Measurements from ENCODE around the gene HSDL1.

Gene HSDL1

GRCh38 chr16:84161037-84161436, 16.1 kb upstream of the HSDL1 start:
- no peak overlapping the region for H3K4me3 ChIP-seq (ENCODE audit: low read depth, low read length)
- TF ChIP-seq CTCF (IDR thresholded peaks at IDR 0.05; ENCODE audit: insufficient read depth, low read depth, low read length, missing control alignments) = no peak
- no peak for DNase-seq (ENCODE audit: low read depth)

GRCh38 chr16:84159800-84160199, 14.8 kb upstream of the HSDL1 start:
- H3K4me3 ChIP-seq (ENCODE audit: low read depth, low read length) = no peak overlapping the region
- no peak for TF ChIP-seq CTCF (IDR thresholded peaks at IDR 0.05; ENCODE audit: insufficient read depth, low read depth, low read length, missing control alignments)
- DNase-seq (ENCODE audit: low read depth) = no peak

GRCh38 chr16:84159007-84159406, 14.0 kb upstream of the HSDL1 start:
- TF ChIP-seq CTCF (IDR thresholded peaks at IDR 0.05; ENCODE audit: insufficient read depth, low read depth, low read length, missing control alignments) = no peak
- no peak for DNase-seq (ENCODE audit: low read depth)

GRCh38 chr16:84156342-84156784, 11.4 kb upstream of the HSDL1 start:
- H3K4me3 ChIP-seq (ENCODE audit: low read depth, low read length) = no peak overlapping the region
- no peak for TF ChIP-seq CTCF (IDR thresholded peaks at IDR 0.05; ENCODE audit: insufficient read depth, low read depth, low read length, missing control alignments)
- DNase-seq (ENCODE audit: low read depth) = no peak

More at GRCh38 chr16:84159007-84159406, 14.0 kb upstream of the HSDL1 start:
- H3K4me3 ChIP-seq (ENCODE audit: low read depth, low read length) = no peak overlapping the region

- H3K4me3 ChIP-seq (ENCODE audit: low read depth, low read length) = no peak overlapping the region
- DNase-seq (ENCODE audit: low read depth) = no peak
- TF ChIP-seq CTCF (IDR thresholded peaks at IDR 0.05; ENCODE audit: insufficient read depth, low read depth, low read length, missing control alignments) = no peak
These were observed 10.8 kb upstream of the HSDL1 start for GRCh38 chr16:84155771-84156170.

GRCh38 chr16:84155226-84155625, 10.2 kb upstream of the HSDL1 start:
- TF ChIP-seq CTCF (IDR thresholded peaks at IDR 0.05; ENCODE audit: insufficient read depth, low read depth, low read length, missing control alignments) = no peak
- no peak for DNase-seq (ENCODE audit: low read depth)
- no peak overlapping the region for H3K4me3 ChIP-seq (ENCODE audit: low read depth, low read length)

GRCh38 chr16:84153660-84154214, 8.8 kb upstream of the HSDL1 start:
- H3K4me3 ChIP-seq (ENCODE audit: low read depth, low read length) = no peak overlapping the region
- no peak for DNase-seq (ENCODE audit: low read depth)
- TF ChIP-seq CTCF (IDR thresholded peaks at IDR 0.05; ENCODE audit: insufficient read depth, low read depth, low read length, missing control alignments) = no peak
